Activated CD4-positive, alpha-beta T cell treated with anti-CD3 and anti-CD28 coated beads, Interleukin-2, Interleukin-4, amounts not matched to agents 100 ng/mL and 50 ng/mL, durations not matched to agents 16 hours and 8 hours (primary cell): ENCODE data around the gene METTL13.

Experiments
- DNase-seq: peaks from one replicate; pipeline ENCODE4 v3.0.0-alpha.2; 2020; ENCODE audit warnings: low spot score

The METTL13 gene

DNA sequence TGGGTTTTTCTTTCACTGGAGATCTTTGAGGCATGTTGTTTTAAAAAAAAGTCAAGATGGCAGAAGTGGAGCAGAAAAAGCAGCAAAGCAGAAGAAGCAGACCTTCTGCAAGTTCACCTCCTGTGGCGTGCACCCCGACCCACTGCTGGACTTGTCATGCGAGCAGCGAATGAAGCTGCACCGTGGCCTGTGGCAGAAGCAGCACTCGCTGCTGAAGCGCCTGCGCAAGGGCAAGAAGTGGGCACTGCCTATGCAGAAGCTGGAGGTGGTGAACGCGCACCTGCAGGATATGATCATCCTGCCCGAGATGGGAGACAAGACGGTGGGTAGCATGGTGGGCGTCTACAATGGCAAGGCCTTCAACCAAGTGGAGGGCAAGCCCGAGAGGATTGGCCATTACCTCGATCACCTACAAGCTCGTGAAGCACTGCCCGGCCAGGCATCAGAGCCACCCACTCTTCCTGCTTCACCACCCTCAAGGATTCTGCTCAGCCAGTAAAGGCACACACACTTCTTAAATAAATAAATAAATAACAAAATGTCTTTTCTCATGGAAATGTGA, 22.1 kb downstream of the METTL13 start:
- no peak for DNase-seq

DNA sequence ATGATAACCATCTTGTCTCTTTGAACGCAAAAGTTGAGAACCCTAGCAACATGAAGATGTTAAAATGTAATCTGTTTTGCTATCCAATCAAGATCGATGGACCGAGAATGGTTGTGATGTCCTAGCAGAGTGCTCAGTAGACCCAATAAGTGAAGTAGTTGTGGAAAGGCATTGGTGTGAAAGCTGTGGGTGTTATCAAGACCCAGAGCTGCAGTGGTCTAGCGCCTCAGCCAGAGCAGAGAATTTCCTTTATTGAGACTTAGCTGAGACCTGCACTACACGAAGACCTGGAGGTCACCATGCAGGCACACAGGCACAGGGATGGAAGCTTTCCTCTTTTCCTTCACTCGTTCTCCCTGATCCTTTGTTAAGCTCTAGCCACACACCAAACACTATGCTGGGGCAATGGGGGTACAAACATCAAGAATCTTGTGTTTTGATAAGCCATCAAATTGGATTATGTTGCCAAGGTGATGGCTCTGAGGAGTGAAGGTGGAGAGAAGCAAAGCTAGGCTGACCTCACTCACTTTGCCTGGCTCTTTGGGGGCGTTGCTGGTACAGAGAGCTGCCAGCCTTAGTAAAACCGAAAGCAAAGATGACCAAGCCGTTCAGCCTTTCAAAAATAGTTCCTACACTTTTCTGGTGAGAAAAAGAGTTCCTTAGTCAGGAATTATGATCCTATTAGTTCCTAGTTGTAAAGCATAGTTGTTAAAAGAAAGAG, 24.1 kb downstream of the METTL13 start:
- peak; percentile 12 for DNase-seq

DNA sequence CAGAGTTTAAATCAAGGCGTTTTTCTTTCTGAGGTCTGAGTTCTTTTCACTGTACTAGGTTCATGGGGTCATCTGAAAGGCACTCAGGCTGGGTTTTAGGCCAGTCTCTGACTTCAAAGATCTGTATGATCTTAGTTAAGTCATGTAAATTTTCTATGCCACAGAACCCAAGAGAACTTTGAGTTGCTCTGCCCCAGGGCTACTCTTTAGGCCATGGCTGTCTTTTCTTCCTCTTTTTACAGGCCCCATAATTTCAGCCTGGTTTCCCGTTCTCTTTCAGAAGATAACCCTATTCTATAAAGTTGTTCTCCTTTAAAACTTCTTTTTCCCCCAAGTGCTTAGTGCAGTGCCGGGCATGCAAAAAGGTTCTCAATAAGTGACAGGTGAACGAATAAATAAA, 26.1 kb downstream of the METTL13 start:
- DNase-seq, result no peak

DNA sequence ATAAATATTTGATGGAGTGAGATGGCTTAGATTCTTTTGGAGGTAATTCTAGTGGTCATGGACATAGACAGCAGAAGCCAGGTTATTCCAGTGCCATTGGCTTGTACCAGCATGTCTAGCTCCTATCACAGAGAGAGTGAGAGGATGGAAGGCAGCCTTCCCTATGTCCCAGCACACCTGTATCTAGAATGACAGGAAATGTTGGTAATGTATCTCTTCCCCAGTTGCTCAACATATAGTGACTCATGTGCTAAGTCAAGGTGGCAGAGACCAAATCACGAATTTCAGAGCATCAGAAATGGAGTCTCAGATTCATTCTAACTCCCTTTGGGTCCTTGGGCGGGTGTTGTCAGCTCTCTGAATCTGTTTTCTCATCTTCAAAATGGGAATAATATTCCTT, 28.4 kb downstream of the METTL13 start:
- no peak for DNase-seq

DNA sequence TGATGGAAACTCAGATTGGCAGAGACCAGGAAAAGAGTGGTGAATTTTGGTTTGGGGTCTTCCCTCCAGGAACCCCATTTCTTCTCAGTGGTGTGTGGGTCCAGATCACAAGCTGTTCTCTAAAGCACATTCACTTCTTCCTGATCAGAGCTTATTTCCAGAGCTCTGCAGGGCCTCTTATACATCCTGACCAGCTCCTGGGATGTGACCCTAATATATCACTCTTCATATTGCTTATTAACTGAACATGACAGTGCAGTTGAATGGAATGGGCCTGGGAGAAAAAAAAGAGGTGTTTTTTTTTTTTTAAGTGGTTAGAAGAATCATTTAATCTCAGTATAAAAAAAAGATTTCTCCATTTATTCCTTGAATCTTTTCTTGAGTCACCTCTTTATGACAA, 30.2 kb downstream of the METTL13 start:
- no peak for DNase-seq

DNA sequence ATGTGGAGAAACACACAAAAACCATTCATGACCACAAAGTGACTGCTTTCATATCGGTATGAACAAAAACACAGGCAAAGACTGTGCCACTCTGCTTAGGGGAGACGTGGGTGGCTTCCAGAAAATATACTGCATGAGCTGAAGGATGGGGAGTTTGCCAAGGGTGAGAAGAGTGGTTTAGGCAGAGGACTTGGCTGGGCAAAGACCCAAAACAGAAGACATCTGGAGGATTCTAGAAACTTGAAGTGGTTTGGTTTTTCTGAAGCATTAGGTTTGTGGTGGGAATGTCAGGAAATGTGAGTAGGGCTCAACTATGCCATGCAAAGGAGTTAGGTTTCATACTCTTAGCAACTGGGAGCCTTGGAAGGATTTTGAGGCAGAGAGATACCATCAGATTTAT, 33.2 kb downstream of the METTL13 start:
- no peak for DNase-seq

DNA sequence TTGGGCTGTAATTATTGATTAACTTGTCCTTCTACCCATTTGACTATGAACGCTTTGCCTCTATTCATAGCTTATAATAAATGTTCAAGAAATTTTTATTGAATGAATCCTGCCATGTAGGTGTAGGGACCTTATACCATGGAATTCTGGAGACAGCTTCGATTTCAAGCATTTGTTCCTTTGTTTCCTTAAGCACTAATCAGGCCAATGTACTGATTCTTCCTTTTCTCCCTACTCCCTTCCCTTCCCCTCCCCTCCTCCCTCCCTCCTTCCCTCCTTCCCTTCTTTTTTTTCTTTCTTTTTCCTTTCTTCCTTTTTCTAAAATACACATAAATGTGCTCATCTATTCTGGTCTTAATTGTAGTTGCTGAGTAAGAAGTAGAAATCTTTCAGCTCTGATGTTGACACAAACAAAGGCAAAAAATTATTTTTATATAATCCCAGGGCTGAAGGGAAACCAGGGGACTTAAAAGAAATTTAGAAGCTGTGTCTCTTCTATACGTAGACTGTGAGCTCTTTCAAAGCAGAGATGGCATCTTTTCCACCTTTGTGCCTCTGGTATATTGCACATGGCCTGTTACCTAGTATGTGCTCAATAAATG, 34.9 kb downstream of the METTL13 start:
- DNase-seq, result no peak

DNA sequence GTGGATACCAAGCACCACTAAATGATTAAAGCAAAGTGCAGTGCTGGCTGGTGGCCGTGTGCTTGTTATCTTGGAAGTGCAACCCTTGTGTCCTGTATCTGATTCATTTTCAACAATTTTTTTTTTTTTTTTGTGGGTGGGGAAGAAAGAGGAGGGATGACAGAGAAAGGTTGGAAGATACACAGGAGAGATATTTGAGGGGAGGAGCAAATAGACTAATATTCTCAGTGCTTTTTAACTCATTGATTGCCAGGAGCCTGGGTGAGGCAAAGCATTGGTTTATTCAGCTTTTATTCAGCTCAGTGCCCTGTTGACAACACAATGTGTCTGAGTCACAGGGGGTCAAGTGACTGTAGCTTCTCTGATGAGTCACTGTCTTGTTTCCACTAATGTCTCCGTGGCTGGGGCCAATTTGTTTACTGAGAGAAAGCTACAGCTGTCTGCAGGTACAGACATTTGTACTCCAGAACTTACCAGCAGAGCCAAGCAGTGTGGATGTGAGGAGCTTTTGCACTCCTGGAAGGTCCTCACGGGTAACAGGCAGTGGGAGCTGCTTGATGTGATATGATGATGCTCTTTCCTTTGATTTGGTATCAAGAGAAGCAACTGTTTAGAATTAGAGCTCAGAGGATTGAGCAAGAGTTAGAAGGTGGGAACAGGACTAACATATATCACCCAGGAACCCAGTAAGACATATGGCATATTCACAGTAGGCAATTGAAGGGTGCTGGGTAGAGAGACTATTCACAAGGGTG, 36.2 kb downstream of the METTL13 start:
- DNase-seq, result peak; percentile 86

DNA sequence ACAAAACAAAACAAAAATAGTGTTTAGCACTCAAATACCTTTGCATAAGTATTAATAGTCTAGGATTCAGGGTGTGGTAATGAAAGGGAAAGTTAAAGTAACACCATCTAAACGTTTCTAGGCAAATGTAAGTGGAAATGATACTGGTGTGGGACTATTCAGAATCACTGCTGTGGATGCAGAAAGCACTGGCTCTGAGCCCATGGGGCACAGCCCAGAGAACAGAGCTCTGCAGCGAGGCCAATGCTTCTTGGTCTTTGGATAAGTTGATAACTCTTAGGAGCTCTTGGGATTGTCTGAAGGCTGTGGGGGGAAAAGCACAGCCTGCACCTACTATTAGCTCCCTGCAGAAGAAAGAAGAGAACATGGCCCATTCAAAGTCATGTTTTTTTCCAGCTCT, 38.5 kb downstream of the METTL13 start:
- DNase-seq, result no peak

DNA sequence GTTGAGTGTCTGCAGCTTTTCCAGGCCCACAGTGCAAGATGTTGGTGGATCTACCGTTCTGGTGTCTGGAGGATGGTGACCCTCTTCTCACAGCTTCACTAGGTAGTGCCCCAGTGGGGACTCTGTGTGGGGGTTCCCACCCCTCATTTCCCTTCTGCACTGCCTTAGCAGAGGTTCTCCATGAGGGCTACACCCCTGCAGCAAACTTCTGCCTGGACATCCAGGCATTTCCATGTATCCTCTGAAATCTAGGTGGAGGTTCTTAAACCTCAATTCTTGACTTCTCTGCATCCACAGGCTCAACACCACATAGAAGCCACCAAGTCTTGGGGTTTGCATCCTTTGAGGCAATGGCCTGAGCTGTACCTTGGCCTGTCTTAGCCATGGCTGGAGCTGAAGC, 45.5 kb downstream of the METTL13 start:
- DNase-seq, result no peak

DNA sequence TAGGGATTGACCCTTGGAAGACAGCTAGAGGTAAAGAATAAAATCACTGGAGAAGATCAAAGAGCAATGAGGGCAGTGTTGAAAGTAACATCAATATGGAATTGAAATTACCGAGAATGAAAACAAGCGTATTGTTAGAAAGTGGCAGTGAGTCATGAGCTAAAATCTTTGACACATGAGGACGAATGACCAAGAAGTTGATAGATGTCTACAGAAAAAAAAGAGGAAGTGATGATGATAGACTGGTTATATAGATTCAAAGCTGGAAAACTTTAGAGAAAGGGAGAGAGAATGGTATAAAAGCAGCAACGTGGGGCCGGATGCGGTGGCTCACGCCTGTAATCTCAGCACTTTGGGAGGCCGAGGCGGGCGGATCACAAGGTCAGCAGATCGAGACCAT, 47.3 kb downstream of the METTL13 start:
- no peak for DNase-seq

DNA sequence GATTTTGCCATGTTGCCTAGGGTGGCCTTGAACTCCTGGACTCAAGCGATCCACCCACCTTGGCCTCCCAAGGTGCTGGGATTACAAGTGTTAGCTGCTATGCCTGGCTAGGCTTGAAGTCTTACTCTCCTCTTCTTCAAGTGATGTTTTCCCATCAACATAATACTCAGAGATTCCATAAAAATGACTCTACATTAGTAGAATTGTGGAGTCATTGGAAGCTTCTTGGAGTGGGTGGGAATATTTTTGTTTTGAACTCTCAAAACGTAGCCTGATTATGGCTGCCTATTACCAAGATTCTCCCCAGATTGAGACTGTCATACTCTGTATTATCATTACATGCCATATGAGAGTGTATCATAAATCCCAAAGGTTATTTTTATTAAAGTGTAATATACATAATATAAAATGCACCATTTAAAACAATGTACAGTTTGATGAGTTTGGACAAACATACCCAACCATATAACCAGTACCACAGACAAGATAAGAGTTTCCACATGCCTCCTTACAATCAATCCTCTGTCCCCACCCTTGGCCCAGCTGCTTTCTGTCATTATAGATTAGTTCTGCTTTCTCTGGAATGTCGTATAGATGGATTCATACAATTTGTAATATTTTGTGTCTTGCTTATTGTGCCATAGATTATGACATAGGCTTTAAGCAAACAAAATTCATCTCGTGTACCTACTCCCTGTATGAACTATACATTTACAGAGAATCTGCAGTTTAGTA, 51.8 kb downstream of the METTL13 start:
- no peak for DNase-seq

DNA sequence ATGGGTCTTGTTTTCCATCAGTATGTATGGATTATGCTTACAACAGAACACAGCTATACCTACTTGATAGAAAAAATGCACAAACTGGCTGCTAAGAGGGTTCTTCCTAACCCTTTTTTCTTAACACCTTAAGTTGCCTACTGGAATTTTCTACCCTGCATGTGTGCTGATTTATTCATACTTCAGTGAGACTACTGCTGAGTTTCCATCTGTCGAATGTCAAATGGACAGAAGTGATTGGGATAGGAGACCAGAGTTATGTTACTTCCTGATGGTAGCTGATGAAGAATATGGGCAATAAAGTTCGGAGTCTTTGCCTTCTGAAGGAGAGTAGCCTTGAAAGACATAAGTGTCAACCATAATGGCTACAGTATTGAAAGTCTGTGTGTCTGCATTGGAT, 53.4 kb downstream of the METTL13 start:
- DNase-seq, result no peak

DNA sequence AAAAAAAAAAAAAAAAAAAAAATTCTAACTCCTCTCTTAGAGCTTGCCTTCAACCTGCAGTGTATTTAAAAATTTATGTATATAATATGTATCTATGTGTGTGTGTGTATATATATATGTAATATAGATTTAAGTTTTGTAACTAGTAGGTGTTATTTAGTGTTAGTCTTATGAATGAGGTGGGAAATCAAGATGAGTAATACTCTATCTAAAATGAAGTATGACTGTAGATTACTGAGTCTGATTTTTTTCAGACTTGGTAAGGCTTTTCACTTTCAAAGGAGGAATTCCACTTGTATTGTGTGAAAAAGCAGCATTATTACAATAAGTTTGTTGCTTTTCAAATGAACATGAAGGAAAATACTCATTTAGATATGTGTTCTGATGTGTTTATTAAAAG, 54.4 kb downstream of the METTL13 start:
- DNase-seq, result no peak

DNA sequence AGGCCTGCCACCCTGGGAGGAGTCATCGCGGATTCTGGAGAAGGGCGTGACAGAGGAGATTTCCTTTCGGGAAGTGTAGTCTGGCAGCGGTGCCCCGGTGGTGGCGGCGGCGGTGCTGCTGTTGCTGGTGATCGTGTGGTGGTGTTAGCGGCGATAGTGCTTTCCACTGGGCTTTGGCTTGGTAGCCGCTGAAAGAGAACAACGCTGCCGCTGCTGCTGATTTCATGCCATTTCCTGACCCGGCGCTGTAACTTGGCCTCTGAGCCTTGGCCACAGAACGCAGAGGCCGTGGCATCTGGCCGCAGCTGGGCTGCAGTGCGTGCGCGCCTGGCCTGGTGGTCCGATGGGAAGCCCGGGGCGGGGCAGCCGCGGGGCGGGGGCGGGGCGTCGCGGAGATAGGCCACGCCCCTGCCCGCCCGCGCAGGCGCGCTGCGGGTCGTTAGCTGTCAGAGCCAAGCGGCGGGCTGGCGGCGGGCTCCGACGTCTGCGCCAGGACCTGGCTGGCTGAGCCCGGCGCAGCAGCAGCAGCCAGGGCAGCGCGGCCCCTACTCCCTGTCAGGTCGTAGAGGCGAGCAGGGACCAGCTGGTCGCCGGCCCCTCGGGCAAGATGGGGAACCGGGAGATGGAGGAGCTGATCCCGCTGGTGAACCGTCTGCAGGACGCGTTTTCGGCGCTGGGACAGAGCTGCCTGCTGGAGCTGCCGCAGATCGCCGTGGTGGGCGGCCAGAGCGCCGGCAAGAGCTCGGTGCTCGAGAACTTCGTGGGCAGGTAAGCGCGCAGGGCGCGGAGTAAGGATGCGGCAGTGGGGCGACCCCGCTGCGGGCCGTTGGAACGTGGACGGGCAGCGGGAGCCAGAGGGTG, 59.8 kb downstream of the METTL13 start, which contains the start of gene DNM3:
Gene DNM3 (plus strand): TSS at position 449 of the 861 bp plus-strand sequence. CDS start 159 bp downstream, at position 608.
- peak; percentile 71 for DNase-seq

DNA sequence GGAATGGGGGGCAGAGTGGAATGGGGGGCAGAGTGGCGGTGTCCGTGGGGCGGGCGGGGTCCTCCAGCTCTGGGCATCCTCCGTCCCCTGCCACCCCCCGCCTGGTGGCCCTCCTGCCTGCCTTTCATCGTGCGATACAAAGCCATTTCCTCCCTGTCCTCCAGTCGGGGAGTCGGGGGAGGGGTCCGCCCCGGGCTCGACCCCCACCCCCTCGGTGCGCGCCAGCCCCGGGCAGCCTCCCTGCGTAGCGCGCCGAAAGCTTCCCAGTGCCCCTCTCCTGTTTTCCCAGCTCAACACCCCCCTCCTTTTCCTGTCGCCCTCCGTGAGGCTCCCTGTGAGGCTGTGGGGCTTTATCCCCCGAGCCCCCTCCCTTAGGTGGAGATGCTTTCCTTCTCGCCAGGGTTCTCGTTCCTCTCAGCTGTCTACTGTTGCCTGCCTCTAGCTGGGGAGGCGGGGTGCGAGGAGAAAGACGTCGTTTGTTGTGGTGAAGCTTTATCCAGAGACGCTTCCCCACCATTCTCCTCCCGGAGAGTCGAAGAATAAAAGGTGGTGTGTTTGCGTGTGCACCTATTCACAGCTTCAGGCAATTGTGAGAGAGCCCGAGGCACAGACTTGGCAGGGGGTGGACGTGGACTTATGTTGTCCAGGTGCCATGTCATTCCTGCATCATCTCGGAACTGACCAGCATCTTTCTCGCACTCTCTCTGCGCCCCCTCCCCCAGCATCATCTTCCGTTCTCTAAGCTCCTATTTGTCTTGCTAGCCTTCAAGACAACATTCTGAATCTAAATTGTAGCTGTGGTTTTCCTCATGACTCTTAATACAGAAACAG, 60.7 kb downstream of the METTL13 start:
- DNase-seq, result no peak

DNA sequence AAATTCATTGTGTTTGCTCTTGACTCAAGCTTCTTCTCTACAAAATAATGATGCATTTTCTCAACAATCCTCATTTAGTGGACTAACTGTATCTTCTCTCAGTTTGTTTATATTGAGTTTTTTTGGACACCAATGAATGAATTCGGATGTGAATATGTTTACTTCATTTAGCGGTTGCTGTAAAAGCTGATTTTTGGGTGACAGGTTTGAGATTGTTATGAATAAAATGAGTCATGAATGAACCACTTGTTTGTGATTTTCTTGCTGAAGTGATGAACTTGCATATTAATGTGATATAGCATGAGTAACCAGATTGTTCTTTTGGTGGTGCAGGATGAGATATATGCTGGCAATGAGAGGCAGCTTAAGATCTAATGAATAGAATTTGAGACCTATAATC, 62.9 kb downstream of the METTL13 start:
- no peak for DNase-seq

DNA sequence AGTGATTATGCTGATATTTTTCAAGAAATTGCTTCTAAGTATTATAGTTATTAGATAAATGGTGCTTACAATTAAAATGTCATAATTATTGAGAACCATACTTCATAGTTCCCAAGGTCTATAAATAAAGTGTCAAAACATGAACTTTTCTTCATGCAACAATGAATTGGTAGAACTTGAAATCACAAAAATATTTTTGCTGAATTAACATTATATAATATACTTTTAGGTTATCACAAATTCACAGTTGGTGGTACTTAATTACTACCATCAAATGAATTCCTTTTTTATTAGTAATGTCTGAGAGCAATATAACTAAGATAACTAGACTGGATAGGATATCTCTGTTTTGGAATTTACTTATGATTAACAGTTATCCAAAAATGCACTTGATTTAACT, 64.5 kb downstream of the METTL13 start:
- DNase-seq, result no peak
